Body of pancreas (tissue), 4 donors: ENCODE results near the gene EGF. TPM values are rescaled to one million over a fixed set of nuclear protein-coding genes. Genes with fewer than 3 reads are reported as not detected.
A peak's percentile ranks its signal among the peaks of the same experiment; 100 is the strongest.

Experiments
- ATAC-seq: fragments of 150-250 bp; one replicate; pipeline ENCODE4 v1.9.1; 2016
- DNase-seq, 4 donors: peaks; one replicate each; pipeline ENCODE4 v3.0.0-alpha.2; 2019
- H3K27ac ChIP-seq, 4 donors: fragments of 200-600 bp; sonication (generic); 1 replicate in 3 of 4; 2 replicates in 1 of 4; pipeline versions ENCODE4 v1.5.1 to v1.6.1; 2016 to 2019; ENCODE audit warnings: mild to moderate bottlenecking in 1 of 4, mixed read lengths in 1 of 4, moderate library complexity in 1 of 4
- H3K27me3 ChIP-seq, 2 donors: fragments of 200-600 bp; sonication (generic); one replicate each; pipeline ENCODE4 v1.6.0; 2016; ENCODE audit warnings: mild to moderate bottlenecking in 1 of 2
- H3K36me3 ChIP-seq, 2 donors: fragments of 200-600 bp; sonication (generic); replicated peaks in 1 of 2; 2 replicates each; pipeline ENCODE4 v1.5.1; 2016; ENCODE audit warnings: low read depth in 2 of 2; ENCODE audit not compliant: insufficient read depth in 1 of 2
- H3K4me1 ChIP-seq: fragments of 200-600 bp; sonication (generic); one replicate; pipeline ENCODE4 v1.6.0; 2016
- H3K4me3 ChIP-seq, 2 donors: fragments of 200-600 bp; sonication (generic); 1 replicate in 1 of 2; 2 replicates in 1 of 2; pipeline ENCODE4 v1.5.1; 2016 to 2019
- H3K9me3 ChIP-seq, 3 donors: fragments of 200-600 bp; sonication (generic); 1 replicate in 2 of 3; 2 replicates in 1 of 3; pipeline ENCODE4 v1.5.1; 2016
- POLR2A ChIP-seq, 3 donors: fragments of 450-650 bp; IDR thresholded peaks; one replicate each; pipeline ENCODE4 v1.6.1; 2016; ENCODE audit warnings: antibody characterized with exemption in 3 of 3, mild to moderate bottlenecking in 2 of 3
- WGBS, 2 donors: methylation state at CpG; one replicate each; pipeline ENCODE4 v1.1.5; 2017; 5-methylcytosine and 5-hydroxymethylcytosine counted together
- intact Hi-C: fragments of 100-400 bp; cut with DNase I; formaldehyde crosslinking; loops from one replicate; pipeline ENCODE4 v1.15.1; 2023
- total RNA-seq, 2 donors: library from RNA; depleted of rRNA; stranded (reverse); fragments of >200 nt; gene quantifications; one replicate each; pipeline ENCODE4 v1.1.0, GENCODE V29; 2016
- TF ChIP-seq, protein P1 (sequence below), 7 experiments: fragments of 450-650 bp in 4 of 7; fragments of 200-600 bp in 3 of 7; sonication (generic) in 3 of 7; IDR thresholded peaks; one replicate each; pipeline ENCODE4 v1.5.1; 2016 to 2019; ENCODE audit warnings: antibody characterized with exemption in 7 of 7

Gene EGF
- total RNA-seq, 2 donors from 2014 or later, result 44.1 to 51.1 TPM

- Histone ChIP-seq H3K27ac (peak overlapping the region; percentile 45 to 88 (median 84)), H3K27me3 (no peaks in the 10 kb centered on the region), H3K9me3 (no peaks in the 10 kb centered on the region), H3K36me3 (no peaks in the 10 kb centered on the region), H3K4me3 (peak overlapping the region; percentile 6 to 33), H3K4me1 (peaks cover 18% of the 10 kb centered on the region)
- TF ChIP-seq, protein P1, sequence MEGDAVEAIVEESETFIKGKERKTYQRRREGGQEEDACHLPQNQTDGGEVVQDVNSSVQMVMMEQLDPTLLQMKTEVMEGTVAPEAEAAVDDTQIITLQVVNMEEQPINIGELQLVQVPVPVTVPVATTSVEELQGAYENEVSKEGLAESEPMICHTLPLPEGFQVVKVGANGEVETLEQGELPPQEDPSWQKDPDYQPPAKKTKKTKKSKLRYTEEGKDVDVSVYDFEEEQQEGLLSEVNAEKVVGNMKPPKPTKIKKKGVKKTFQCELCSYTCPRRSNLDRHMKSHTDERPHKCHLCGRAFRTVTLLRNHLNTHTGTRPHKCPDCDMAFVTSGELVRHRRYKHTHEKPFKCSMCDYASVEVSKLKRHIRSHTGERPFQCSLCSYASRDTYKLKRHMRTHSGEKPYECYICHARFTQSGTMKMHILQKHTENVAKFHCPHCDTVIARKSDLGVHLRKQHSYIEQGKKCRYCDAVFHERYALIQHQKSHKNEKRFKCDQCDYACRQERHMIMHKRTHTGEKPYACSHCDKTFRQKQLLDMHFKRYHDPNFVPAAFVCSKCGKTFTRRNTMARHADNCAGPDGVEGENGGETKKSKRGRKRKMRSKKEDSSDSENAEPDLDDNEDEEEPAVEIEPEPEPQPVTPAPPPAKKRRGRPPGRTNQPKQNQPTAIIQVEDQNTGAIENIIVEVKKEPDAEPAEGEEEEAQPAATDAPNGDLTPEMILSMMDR (IDR thresholded peaks at IDR 0.05), result no peak
- peak in 1 of 3 donors; percentile 21 for TF ChIP-seq POLR2A (IDR thresholded peaks at IDR 0.05)
- intact Hi-C loops, result no loop called here
- 15 to 32% methylated on average over 2 of the region's 2 CpGs for WGBS, 2 donors
- ATAC-seq (peak; percentile 45), DNase-seq (no peak)
These were observed 1.0 kb downstream of the EGF start for GRCh38 chr4:109913596-109914241.

GRCh38 chr4:109914322-109914721 is 1.6 kb downstream of the EGF start:
- WGBS, 2 donors, result 16 to 25% methylated on average over 3 of the region's 3 CpGs
- Histone ChIP-seq H3K36me3 (no peaks in the 10 kb centered on the region), H3K27me3 (no peaks in the 10 kb centered on the region), H3K9me3 (no peaks in the 10 kb centered on the region), H3K27ac (peak overlapping the region; percentile 45 to 88 (median 84)), H3K4me1 (peaks cover 24% of the 10 kb centered on the region), H3K4me3 (peak overlapping the region; percentile 6 to 33)
- intact Hi-C loops, result no loop called here
- no peak for TF ChIP-seq POLR2A (IDR thresholded peaks at IDR 0.05)
- TF ChIP-seq, protein P1 (IDR thresholded peaks at IDR 0.05), result no peak
- ATAC-seq (peak; percentile 41), DNase-seq (peak in 2 of 4 donors; percentile 10 to 12)

DNA sequence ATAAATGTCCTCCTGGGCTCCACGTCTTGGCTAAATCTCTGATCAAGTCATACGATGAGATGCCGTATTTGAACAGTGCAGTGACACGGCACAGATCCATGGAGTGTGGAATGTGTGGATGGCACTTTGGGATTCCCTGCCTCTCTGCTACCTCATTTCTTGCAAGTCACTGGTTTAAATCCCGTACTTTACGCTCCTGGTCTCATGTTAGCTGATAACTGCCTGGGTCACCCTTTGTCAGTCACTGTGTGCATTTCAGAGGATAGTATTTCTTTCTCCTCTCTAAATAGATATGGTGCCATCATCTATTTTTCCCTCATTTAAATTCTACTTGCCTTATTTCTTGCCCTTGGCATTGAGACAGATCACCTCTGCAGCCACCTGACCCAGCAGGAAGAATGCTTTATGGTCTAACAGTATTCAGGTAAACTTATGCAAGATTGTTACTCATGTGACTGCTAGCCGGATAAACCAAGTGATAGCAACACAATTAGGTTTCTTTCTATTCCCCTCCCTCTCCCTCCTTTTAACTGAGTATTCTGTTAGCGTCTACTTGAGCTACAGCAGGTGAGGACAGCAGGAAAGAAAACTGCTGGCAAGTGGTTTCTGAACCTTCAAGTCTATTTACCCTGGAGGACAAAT is 2.8 kb downstream of the EGF start:
- intact Hi-C loops, result no loop called here
- no peaks in the 10 kb centered on the region for H3K9me3 ChIP-seq
- H3K4me1 ChIP-seq, result peaks cover 35% of the 10 kb centered on the region
- H3K36me3 ChIP-seq, result no peaks in the 10 kb centered on the region
- 40 to 45% methylated on average over 8 of the region's 8 CpGs for WGBS, 2 donors
- DNase-seq, result no peak
- peak overlapping the region in 1 of 2 donors; percentile 2 for H3K4me3 ChIP-seq
- peak overlapping the region in 3 of 4 donors; percentile 82 to 88 (median 85) for H3K27ac ChIP-seq
- H3K27me3 ChIP-seq, result no peaks in the 10 kb centered on the region
- peak; percentile 7 for ATAC-seq
- TF ChIP-seq, protein P1 (IDR thresholded peaks at IDR 0.05), result no peak
- no peak for TF ChIP-seq POLR2A (IDR thresholded peaks at IDR 0.05)

GRCh38 chr4:109916027-109916409 is 3.3 kb downstream of the EGF start:
- peak in 1 of 4 donors; percentile 25 for DNase-seq
- Histone ChIP-seq H3K4me3 (no peak overlapping the region), H3K4me1 (peaks cover 35% of the 10 kb centered on the region), H3K36me3 (no peaks in the 10 kb centered on the region), H3K9me3 (no peaks in the 10 kb centered on the region), H3K27me3 (no peaks in the 10 kb centered on the region), H3K27ac (peak overlapping the region in 3 of 4 donors; percentile 15 to 88 (median 85))
- intact Hi-C loops, result no loop called here
- TF ChIP-seq, protein P1 (IDR thresholded peaks at IDR 0.05), result no peak
- no peak for TF ChIP-seq POLR2A (IDR thresholded peaks at IDR 0.05)
- ATAC-seq, result no peak
- 26 to 38% methylated on average over 4 of the region's 4 CpGs for WGBS, 2 donors
